GM21528 (cell line): Measurements from ENCODE around the gene ACADSB.

Experiments
- ATAC-seq: cut with Tn5 transposase; IDR thresholded peaks from one replicate; pipeline ENCODE4 v1.9.1; 2021; ENCODE audit warnings: mild to moderate bottlenecking, moderate library complexity; ENCODE audit not compliant: unreplicated experiment, low FRiP score

ACADSB gene

GRCh38 chr10:123008355-123009104, at the start of gene ACADSB, which contains the start of gene IKZF5:
TSS of gene ACADSB (plus strand) at chr10:123009006. CDS start at chr10:123009030, 24 bp downstream.
TSS of gene IKZF5 (minus strand) at chr10:123008795. CDS start at chr10:122998625, 10,170 bp downstream.
- peak; percentile 81 for ATAC-seq

- ATAC-seq = no peak
These were observed 46.4 kb upstream of the ACADSB start for GRCh38 chr10:122962405-122962804.

GRCh38 chr10:122966879-122967278, 41.9 kb upstream of the ACADSB start:
- no peak for ATAC-seq

GRCh38 chr10:122968698-122969097, 40.1 kb upstream of the ACADSB start:
- ATAC-seq = no peak

GRCh38 chr10:122974023-122974422, 34.8 kb upstream of the ACADSB start:
- ATAC-seq = no peak

- ATAC-seq = no peak
These were observed 34.2 kb upstream of the ACADSB start for GRCh38 chr10:122974543-122975064.

GRCh38 chr10:122980209-122981065, 28.4 kb upstream of the ACADSB start, which contains the start of gene PSTK:
TSS of gene PSTK (plus strand) at chr10:122980401. CDS start at chr10:122980480, 79 bp downstream.
- ATAC-seq = peak; percentile 97

GRCh38 chr10:122981066-122981464, 27.7 kb upstream of the ACADSB start:
- ATAC-seq = no peak

GRCh38 chr10:122983898-122984297, 24.9 kb upstream of the ACADSB start:
- no peak for ATAC-seq

GRCh38 chr10:122984708-122985107, 24.1 kb upstream of the ACADSB start:
- ATAC-seq = no peak

GRCh38 chr10:122986335-122986734, 22.5 kb upstream of the ACADSB start:
- no peak for ATAC-seq

- ATAC-seq = no peak
These were observed 20.3 kb upstream of the ACADSB start for GRCh38 chr10:122988501-122988900.

- no peak for ATAC-seq
These were observed 18.5 kb upstream of the ACADSB start for GRCh38 chr10:122990278-122990677.

- ATAC-seq = no peak
These were observed 16.7 kb upstream of the ACADSB start for GRCh38 chr10:122992031-122992585.

GRCh38 chr10:122993797-122994336, 14.9 kb upstream of the ACADSB start:
- no peak for ATAC-seq

GRCh38 chr10:122995936-122996335, 12.9 kb upstream of the ACADSB start:
- ATAC-seq = no peak

- no peak for ATAC-seq
These were observed 10.9 kb upstream of the ACADSB start for GRCh38 chr10:122997864-122998263.

- ATAC-seq = no peak
These were observed 10.4 kb upstream of the ACADSB start for GRCh38 chr10:122998360-122998917.

GRCh38 chr10:122998934-122999333, 9.9 kb upstream of the ACADSB start:
- no peak for ATAC-seq

GRCh38 chr10:122999347-122999746, 9.5 kb upstream of the ACADSB start:
- no peak for ATAC-seq
